DOHH2 (cell line): ENCODE results near the gene LDAH.

Experiments used
- H3F3A ChIP-seq: fragments of 200-600 bp; sonication (generic), shearing (Covaris generic); 2 replicates; pipeline ENCODE4 v1.6.0; 2016; ENCODE audit warnings: antibody characterized with exemption, mild to moderate bottlenecking; ENCODE audit not compliant: control insufficient read depth, insufficient read depth
- H3K27ac ChIP-seq: fragments of 200-600 bp; sonication (generic); 2 replicates; pipeline ENCODE4 v1.5.1; 2014; ENCODE audit warnings: low read depth, mild to moderate bottlenecking, low read length, moderate library complexity
- H3K27me3 ChIP-seq: fragments of 200-600 bp; sonication (generic); 2 replicates; pipeline ENCODE4 v1.6.1; 2014; ENCODE audit warnings: mild to moderate bottlenecking, low read length, mixed read lengths; ENCODE audit not compliant: control insufficient read depth
- H3K36me3 ChIP-seq: fragments of 200-600 bp; sonication (generic); 2 replicates; pipeline ENCODE4 v1.6.1; 2014; ENCODE audit warnings: mild to moderate bottlenecking, low read length, moderate library complexity, mixed read lengths; ENCODE audit not compliant: control insufficient read depth
- H3K4me1 ChIP-seq: fragments of 200-600 bp; sonication (generic); 2 replicates; pipeline ENCODE4 v1.6.1; 2014; ENCODE audit warnings: mild to moderate bottlenecking, low read length, mixed read lengths; ENCODE audit not compliant: control insufficient read depth
- H3K4me2 ChIP-seq: fragments of 200-600 bp; sonication (generic); 2 replicates; pipeline ENCODE4 v1.6.0; 2014; ENCODE audit warnings: mild to moderate bottlenecking, low read length, moderate library complexity
- H3K4me3 ChIP-seq: fragments of 200-600 bp; sonication (generic); 2 replicates; pipeline ENCODE4 v1.5.1; 2014; ENCODE audit warnings: mild to moderate bottlenecking, low read length, mixed read lengths
- H3K79me2 ChIP-seq: fragments of 200-600 bp; sonication (generic); 2 replicates; pipeline ENCODE4 v1.6.1; 2014; ENCODE audit warnings: mild to moderate bottlenecking, low read length, mixed read lengths; ENCODE audit not compliant: control insufficient read depth
- H3K9me2 ChIP-seq: fragments of 200-600 bp; sonication (generic); replicated peaks from 2 replicates; pipeline ENCODE4 v1.6.1; 2014; ENCODE audit warnings: mild to moderate bottlenecking, low read length, mixed read lengths; ENCODE audit not compliant: control insufficient read depth
- H3K9me3 ChIP-seq: fragments of 200-600 bp; sonication (generic); 2 replicates; pipeline ENCODE4 v1.6.1; 2014; ENCODE audit warnings: antibody characterized with exemption, low read length, mixed read lengths; ENCODE audit not compliant: control insufficient read depth, insufficient read depth
- H4K20me1 ChIP-seq: fragments of 200-600 bp; sonication (generic); 2 replicates; pipeline ENCODE4 v1.6.0; 2014; ENCODE audit warnings: low read depth, mild to moderate bottlenecking, antibody characterized with exemption, low read length, moderate library complexity; ENCODE audit not compliant: control insufficient read depth, insufficient read depth
- EZH2phosphoT487 ChIP-seq: fragments of 200-600 bp; sonication (generic); IDR thresholded peaks from 2 replicates; pipeline ENCODE4 v1.6.1; 2017; ENCODE audit warnings: borderline replicate concordance, mild to moderate bottlenecking, antibody characterized with exemption, low read length, moderate library complexity, mixed read lengths
- TF ChIP-seq, protein P1 (sequence below): fragments of 200-600 bp; sonication (generic); IDR thresholded peaks from one replicate; pipeline ENCODE4 v1.5.1; 2014; ENCODE audit warnings: antibody characterized with exemption, mild to moderate bottlenecking, low read depth, low read length; ENCODE audit not compliant: poor library complexity, severe bottlenecking

Gene LDAH

GRCh38 chr2:20650877-20651730 is 171.8 kb downstream of the LDAH start, which contains the start of gene HS1BP3:
HS1BP3 (minus strand) TSS chr2:20651098; CDS start chr2:20651063, 35 bp downstream.
- no peaks in the 10 kb centered on the region for H3K9me3 ChIP-seq
- no peak for TF ChIP-seq EZH2phosphoT487
- TF ChIP-seq, protein P1, sequence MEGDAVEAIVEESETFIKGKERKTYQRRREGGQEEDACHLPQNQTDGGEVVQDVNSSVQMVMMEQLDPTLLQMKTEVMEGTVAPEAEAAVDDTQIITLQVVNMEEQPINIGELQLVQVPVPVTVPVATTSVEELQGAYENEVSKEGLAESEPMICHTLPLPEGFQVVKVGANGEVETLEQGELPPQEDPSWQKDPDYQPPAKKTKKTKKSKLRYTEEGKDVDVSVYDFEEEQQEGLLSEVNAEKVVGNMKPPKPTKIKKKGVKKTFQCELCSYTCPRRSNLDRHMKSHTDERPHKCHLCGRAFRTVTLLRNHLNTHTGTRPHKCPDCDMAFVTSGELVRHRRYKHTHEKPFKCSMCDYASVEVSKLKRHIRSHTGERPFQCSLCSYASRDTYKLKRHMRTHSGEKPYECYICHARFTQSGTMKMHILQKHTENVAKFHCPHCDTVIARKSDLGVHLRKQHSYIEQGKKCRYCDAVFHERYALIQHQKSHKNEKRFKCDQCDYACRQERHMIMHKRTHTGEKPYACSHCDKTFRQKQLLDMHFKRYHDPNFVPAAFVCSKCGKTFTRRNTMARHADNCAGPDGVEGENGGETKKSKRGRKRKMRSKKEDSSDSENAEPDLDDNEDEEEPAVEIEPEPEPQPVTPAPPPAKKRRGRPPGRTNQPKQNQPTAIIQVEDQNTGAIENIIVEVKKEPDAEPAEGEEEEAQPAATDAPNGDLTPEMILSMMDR, result peak; percentile 63
- peak within 1 kb of the TSS; percentile 97 for H3K4me2 ChIP-seq
- no peaks in the 10 kb centered on the region for H4K20me1 ChIP-seq
- H3F3A ChIP-seq, result no peaks in the 10 kb centered on the region
- H3K4me3 ChIP-seq, result peak within 1 kb of the TSS; percentile 87
- H3K36me3 ChIP-seq, result no peaks in the 10 kb centered on the region
- H3K27ac ChIP-seq, result no peak within 1 kb of the TSS
- peaks cover 21% of the 10 kb centered on the region for H3K4me1 ChIP-seq
- peaks cover 3% of the 10 kb centered on the region; the same call in 1 of the 2 replicates for H3K79me2 ChIP-seq
- H3K9me2 ChIP-seq, result no peaks in the 10 kb centered on the region
- H3K27me3 ChIP-seq, result peaks cover 3% of the 10 kb centered on the region; the same call in 1 of the 2 replicates

- Histone ChIP-seq H3K4me1 (peaks cover 21% of the 10 kb centered on the region), H3K4me3 (peak overlapping the region; percentile 87), H3K27ac (no peak overlapping the region)
Observed at GRCh38 chr2:20650393-20650876, 172.5 kb downstream of the LDAH start.

DNA sequence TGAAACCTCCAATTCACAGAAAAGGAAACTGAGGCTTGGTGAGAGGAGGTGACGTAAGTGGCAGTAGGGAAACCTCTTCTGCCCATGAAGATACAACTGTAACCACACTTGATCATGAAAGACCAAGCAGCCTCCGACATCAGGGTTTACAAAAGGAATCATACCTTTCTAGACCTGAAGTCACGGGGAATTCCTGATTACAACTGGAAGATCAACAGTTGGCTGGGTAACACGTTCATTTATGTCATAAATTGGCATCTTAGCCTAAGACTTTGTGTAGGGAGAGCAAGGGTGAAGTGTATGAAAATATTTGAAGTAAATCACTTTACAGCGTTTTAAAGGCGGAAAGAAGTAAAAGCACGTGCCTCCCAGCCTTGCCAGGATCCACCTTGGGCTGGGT is 172.9 kb downstream of the LDAH start:
- H3K9me3 ChIP-seq, result no peaks in the 10 kb centered on the region
- no peaks in the 10 kb centered on the region for H4K20me1 ChIP-seq
- H3K27me3 ChIP-seq, result 0 out of 2 replicates have a peak, but pooled peaks cover 3% of the 10 kb centered on the region
- no peaks in the 10 kb centered on the region for H3K9me2 ChIP-seq
- peaks cover 3% of the 10 kb centered on the region; the same call in 1 of the 2 replicates for H3K79me2 ChIP-seq
- peak overlapping the region; percentile 97 for H3K4me2 ChIP-seq
- H3K4me3 ChIP-seq, result peak overlapping the region; percentile 87
- peaks cover 21% of the 10 kb centered on the region for H3K4me1 ChIP-seq
- H3K36me3 ChIP-seq, result no peaks in the 10 kb centered on the region
- TF ChIP-seq, protein P1, result no peak
- TF ChIP-seq EZH2phosphoT487, result no peak
- no peak overlapping the region for H3K27ac ChIP-seq
- H3F3A ChIP-seq, result no peaks in the 10 kb centered on the region

More at GRCh38 chr2:20650393-20650876, 172.5 kb downstream of the LDAH start:
- Histone ChIP-seq H4K20me1 (no peaks in the 10 kb centered on the region), H3K9me2 (no peaks in the 10 kb centered on the region), H3F3A (no peaks in the 10 kb centered on the region), H3K4me2 (peak overlapping the region; percentile 97), H3K27me3 (peaks cover 3% of the 10 kb centered on the region; the same call in 1 of the 2 replicates), H3K36me3 (no peaks in the 10 kb centered on the region), H3K79me2 (peaks cover 3% of the 10 kb centered on the region; the same call in 1 of the 2 replicates), H3K9me3 (no peaks in the 10 kb centered on the region)
- TF ChIP-seq, protein P1, result no peak
- no peak for TF ChIP-seq EZH2phosphoT487
